SK-N-SH treated with all-trans-retinoic acid at 6 μM for 48 hours (cell line): ENCODE measurements around the gene IFIT5.

Source experiments
- ATAC-seq: fragments of 200-7000 bp; cut with Tn5 transposase; 3 replicates; pipeline ENCODE4 v1.9.1; 2020; ENCODE audit warnings: mild to moderate bottlenecking, moderate library complexity
- ARNTL ChIP-seq: fragments of 450-650 bp; formaldehyde crosslinking; IDR thresholded peaks from 2 replicates; pipeline ENCODE4 v1.5.0; 2020; ENCODE audit warnings: low read depth, mild to moderate bottlenecking, moderate library complexity, borderline replicate concordance
- BACH2 ChIP-seq: fragments of 250-450 bp; sonication (Bioruptor Pico); IDR thresholded peaks from 2 replicates; pipeline ENCODE4 v1.9.0; 2021; ENCODE audit warnings: mild to moderate bottlenecking, borderline replicate concordance
- CREB5 ChIP-seq: fragments of 250-450 bp; sonication (Bioruptor Pico); IDR thresholded peaks from 2 replicates; pipeline ENCODE4 v1.5.1; 2020; ENCODE audit warnings: low read depth, mild to moderate bottlenecking, moderate library complexity
- CSDC2 ChIP-seq: fragments of 250-450 bp; sonication (Bioruptor Pico); IDR thresholded peaks from 2 replicates; pipeline ENCODE4 v1.5.0; 2020; ENCODE audit warnings: mild to moderate bottlenecking, moderate library complexity
- CSRNP3 ChIP-seq: fragments of 250-450 bp; sonication (Bioruptor Pico); IDR thresholded peaks from 2 replicates; pipeline ENCODE4 v1.5.1; 2021; ENCODE audit warnings: mild to moderate bottlenecking, moderate library complexity
- ESRRG ChIP-seq: fragments of 250-450 bp; sonication (Bioruptor Pico); IDR thresholded peaks from 2 replicates; pipeline ENCODE4 v1.6.1; 2021; ENCODE audit warnings: mild to moderate bottlenecking
- GLIS3 ChIP-seq: fragments of 250-450 bp; sonication (Bioruptor Pico); IDR thresholded peaks from 2 replicates; pipeline ENCODE4 v1.5.0; 2020; ENCODE audit warnings: mild to moderate bottlenecking, moderate library complexity
- ISL1 ChIP-seq: fragments of 250-450 bp; sonication (Bioruptor Pico); IDR thresholded peaks from 2 replicates; pipeline ENCODE4 v2.1.2; 2022; ENCODE audit warnings: mild to moderate bottlenecking, moderate library complexity
- PATZ1 ChIP-seq: fragments of 250-450 bp; sonication (Bioruptor Pico); IDR thresholded peaks from 2 replicates; pipeline ENCODE4 v1.8.0; 2020; ENCODE audit warnings: mild to moderate bottlenecking, moderate library complexity, borderline replicate concordance
- POU6F1 ChIP-seq: fragments of 250-450 bp; sonication (Bioruptor Pico); IDR thresholded peaks from 2 replicates; pipeline ENCODE4 v1.8.0; 2021; ENCODE audit warnings: low read depth, mild to moderate bottlenecking, moderate library complexity, borderline replicate concordance
- RARB ChIP-seq: fragments of 250-450 bp; sonication (Bioruptor Pico); IDR thresholded peaks from 2 replicates; pipeline ENCODE4 v1.8.0; 2021; ENCODE audit warnings: mild to moderate bottlenecking, moderate library complexity
- SNAI2 ChIP-seq: fragments of 250-450 bp; sonication (Bioruptor Pico); IDR thresholded peaks from 2 replicates; pipeline ENCODE4 v1.5.0; 2020; ENCODE audit warnings: mild to moderate bottlenecking, moderate library complexity
- TCF4 ChIP-seq: fragments of 250-450 bp; sonication (Bioruptor Pico); IDR thresholded peaks from 2 replicates; pipeline ENCODE4 v1.8.0; 2021; ENCODE audit warnings: mild to moderate bottlenecking, moderate library complexity, borderline replicate concordance
- TSHZ2 ChIP-seq: fragments of 250-450 bp; sonication (Bioruptor Pico); IDR thresholded peaks from 2 replicates; pipeline ENCODE4 v1.5.0; 2020; ENCODE audit warnings: mild to moderate bottlenecking, moderate library complexity
- ZC3H10 ChIP-seq: fragments of 250-450 bp; sonication (Bioruptor Pico); IDR thresholded peaks from 2 replicates; pipeline ENCODE4 v1.5.1; 2021; ENCODE audit warnings: mild to moderate bottlenecking, moderate library complexity
- ZFP3 ChIP-seq: fragments of 250-450 bp; sonication (Bioruptor Pico); IDR thresholded peaks from 2 replicates; pipeline ENCODE4 v1.5.0; 2020; ENCODE audit warnings: mild to moderate bottlenecking, moderate library complexity
- ZFP30 ChIP-seq: fragments of 450-650 bp; formaldehyde crosslinking; IDR thresholded peaks from 2 replicates; pipeline ENCODE4 v1.5.0; 2022; ENCODE audit warnings: mild to moderate bottlenecking, moderate library complexity
- ZNF565 ChIP-seq: fragments of 450-650 bp; formaldehyde crosslinking; conservative IDR thresholded peaks from 2 replicates; pipeline ENCODE4 v1.5.0; 2020; ENCODE audit warnings: low read depth, mild to moderate bottlenecking, moderate library complexity
- ZNF70 ChIP-seq: fragments of 450-650 bp; formaldehyde crosslinking; IDR thresholded peaks from 2 replicates; pipeline ENCODE4 v1.5.0; 2020; ENCODE audit warnings: mild to moderate bottlenecking, moderate library complexity
- ZNF8 ChIP-seq: fragments of 450-650 bp; formaldehyde crosslinking; IDR thresholded peaks from 2 replicates; pipeline ENCODE4 v1.5.0; 2020; ENCODE audit warnings: mild to moderate bottlenecking, moderate library complexity

IFIT5 gene

GRCh38 chr10:89421018-89421476 lies 6.7 kb downstream of the IFIT5 start:
- ATAC-seq = no peak
- TF ChIP-seq ZNF8 (CRISPR knock-in tag) (no peak), SNAI2 (CRISPR knock-in tag) (no peak), CSRNP3 (CRISPR knock-in tag) (no peak), ZC3H10 (CRISPR knock-in tag) (no peak), TSHZ2 (CRISPR knock-in tag) (no peak), ZFP30 (CRISPR knock-in tag) (no peak), RARB (no peak), CREB5 (CRISPR knock-in tag) (no peak), POU6F1 (CRISPR knock-in tag) (no peak), GLIS3 (CRISPR knock-in tag) (no peak), ESRRG (CRISPR knock-in tag) (no peak), PATZ1 (CRISPR knock-in tag) (no peak), ZNF70 (CRISPR knock-in tag) (no peak)

GRCh38 chr10:89425000-89425399 lies 10.6 kb downstream of the IFIT5 start:
- no peak for TF ChIP-seq TCF4 (CRISPR knock-in tag)
- no peak for TF ChIP-seq BACH2 (CRISPR knock-in tag)
- no peak for TF ChIP-seq ZNF565 (CRISPR knock-in tag)
- TF ChIP-seq CSDC2 = no peak
- no peak for TF ChIP-seq ZNF70 (CRISPR knock-in tag)
- TF ChIP-seq SNAI2 (CRISPR knock-in tag) = no peak
- no peak for TF ChIP-seq ARNTL (CRISPR knock-in tag)
- no peak for TF ChIP-seq ISL1
- TF ChIP-seq TSHZ2 (CRISPR knock-in tag) = no peak
- TF ChIP-seq ZFP3 (CRISPR knock-in tag) = no peak
- TF ChIP-seq ZFP30 (CRISPR knock-in tag) = no peak
- no peak for TF ChIP-seq PATZ1 (CRISPR knock-in tag)
- ATAC-seq = no peak
